ENCODE measurements around the gene LTBP1. TPM values are rescaled to one million over a fixed set of nuclear protein-coding genes. Genes with fewer than 3 reads are reported as not detected.
"Not testable (repeated sequence)": the region's sequence is repeated elsewhere in the genome, so short reads cannot be mapped to it uniquely, and the experiment has no call there.

The LTBP1 gene
- total RNA-seq, 1 donor from 2014 or later: 48.4 TPM

DNA sequence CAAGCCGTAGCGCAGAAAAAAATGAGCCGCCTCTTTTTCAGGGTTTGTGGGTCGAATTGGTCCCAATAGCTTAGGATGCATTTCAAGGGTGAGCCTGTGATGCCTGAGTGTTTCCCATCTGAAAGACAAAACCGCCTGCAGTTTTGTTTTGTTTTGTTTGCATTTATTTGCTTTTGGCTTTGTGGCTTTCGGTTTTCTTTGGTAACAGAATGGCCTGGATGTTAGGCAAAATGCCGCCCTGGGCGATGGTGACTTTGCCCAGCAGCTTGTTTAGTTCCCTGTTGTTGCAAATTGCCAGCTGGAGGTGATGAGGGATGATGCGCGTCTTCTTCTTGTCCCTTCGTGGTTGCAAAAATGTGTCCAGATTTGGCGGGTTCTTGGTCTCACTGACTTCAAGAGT lies 109.4 kb downstream of the LTBP1 start:
- no peaks in the 10 kb centered on the region for H3K9me3 ChIP-seq
- no peak overlapping the region for H3K27ac ChIP-seq
- DNase-seq (ENCODE audit: extremely low spot score in 2 of 2): no peak
- TF ChIP-seq POLR2AphosphoS5 (IDR thresholded peaks at IDR 0.05; ENCODE audit: insufficient read depth in 1 of 2, low read depth in 1 of 2): no peak
- no peak for TF ChIP-seq POLR2A (IDR thresholded peaks at IDR 0.05)
- TF ChIP-seq, protein P1, sequence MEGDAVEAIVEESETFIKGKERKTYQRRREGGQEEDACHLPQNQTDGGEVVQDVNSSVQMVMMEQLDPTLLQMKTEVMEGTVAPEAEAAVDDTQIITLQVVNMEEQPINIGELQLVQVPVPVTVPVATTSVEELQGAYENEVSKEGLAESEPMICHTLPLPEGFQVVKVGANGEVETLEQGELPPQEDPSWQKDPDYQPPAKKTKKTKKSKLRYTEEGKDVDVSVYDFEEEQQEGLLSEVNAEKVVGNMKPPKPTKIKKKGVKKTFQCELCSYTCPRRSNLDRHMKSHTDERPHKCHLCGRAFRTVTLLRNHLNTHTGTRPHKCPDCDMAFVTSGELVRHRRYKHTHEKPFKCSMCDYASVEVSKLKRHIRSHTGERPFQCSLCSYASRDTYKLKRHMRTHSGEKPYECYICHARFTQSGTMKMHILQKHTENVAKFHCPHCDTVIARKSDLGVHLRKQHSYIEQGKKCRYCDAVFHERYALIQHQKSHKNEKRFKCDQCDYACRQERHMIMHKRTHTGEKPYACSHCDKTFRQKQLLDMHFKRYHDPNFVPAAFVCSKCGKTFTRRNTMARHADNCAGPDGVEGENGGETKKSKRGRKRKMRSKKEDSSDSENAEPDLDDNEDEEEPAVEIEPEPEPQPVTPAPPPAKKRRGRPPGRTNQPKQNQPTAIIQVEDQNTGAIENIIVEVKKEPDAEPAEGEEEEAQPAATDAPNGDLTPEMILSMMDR (IDR thresholded peaks at IDR 0.05): no peak
- H3K36me3 ChIP-seq: no peaks in the 10 kb centered on the region
- intact Hi-C loops (cut with DNase I): no loop called here
- no peak overlapping the region for H3K4me3 ChIP-seq
- H3K27me3 ChIP-seq: no peaks in the 10 kb centered on the region
- H3K4me1 ChIP-seq: peaks cover 6% of the 10 kb centered on the region

DNA sequence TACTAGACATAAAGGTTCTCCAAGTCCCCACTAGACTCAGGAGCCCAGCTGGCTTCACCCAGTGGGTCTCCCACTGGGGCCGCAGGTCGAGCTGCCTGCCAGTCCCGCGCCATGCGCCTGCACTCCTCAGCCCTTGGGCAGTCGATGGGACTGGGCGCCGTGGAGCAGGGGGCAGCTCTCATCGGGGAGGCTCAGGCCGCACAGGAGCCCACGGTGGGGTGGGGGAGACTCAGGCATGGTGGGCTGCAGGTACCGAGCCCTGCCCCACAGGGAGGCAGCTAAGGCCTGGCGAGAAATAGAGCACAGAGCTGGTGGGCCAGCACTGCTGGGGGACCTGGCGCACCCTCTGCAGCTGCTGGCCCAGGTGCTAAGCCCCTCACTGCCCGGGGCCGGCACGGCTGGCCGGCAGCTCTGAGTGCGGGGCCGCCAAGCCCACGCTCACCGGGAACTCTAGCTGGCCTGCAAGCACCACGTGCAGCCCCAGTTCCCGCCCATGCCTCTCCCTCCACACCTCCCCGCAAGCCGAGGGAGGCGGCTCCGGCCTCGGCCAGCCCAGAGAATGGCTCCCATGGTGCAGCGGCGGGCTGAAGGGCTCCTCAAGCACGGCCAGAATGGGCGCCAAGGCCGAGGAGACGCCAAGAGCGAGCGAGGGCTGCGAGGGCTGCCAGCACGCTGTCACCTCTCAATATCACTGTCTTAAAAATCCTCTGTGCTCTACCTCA lies 110.7 kb downstream of the LTBP1 start:
- H3K4me1 ChIP-seq; H3K9me3 ChIP-seq; DNase-seq (ENCODE audit: extremely low spot score in 2 of 2); H3K27ac ChIP-seq; intact Hi-C loops (cut with DNase I); H3K36me3 ChIP-seq; H3K27me3 ChIP-seq; H3K4me3 ChIP-seq: not testable (repeated sequence)

DNA sequence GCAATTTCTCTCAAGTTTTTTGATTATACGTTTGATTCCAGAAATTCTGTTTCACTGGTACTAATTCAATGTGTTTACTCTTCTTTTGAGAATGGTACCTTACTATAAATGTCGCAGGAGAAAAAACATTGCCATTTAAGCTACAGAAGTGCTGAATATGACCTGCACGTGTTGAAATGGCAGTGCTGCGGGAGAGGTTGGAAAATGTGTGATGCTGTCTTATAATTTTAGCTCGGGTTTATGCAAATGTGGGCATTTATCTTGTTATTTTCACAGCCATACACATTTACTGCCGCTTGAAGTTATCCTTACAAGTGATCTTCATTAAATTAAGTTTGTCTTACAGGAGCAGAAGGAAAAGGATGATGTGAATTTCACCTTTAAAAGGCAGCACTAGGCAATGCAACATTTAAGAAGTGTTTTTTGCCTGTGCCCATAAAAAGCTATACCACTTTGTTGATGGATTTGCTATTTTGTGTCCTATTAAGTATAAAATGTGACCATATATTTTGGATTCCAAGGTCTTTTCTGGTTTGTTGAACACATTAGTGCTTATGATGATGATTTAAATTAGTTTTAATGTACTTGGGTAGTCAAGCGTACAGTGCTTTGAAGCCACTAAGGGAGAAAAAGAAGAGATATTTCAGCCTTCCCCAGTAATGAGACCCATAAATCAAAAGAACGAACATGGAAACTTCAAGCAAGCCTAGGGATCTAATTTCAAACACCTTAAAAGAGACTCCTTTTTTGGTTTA lies 112.1 kb downstream of the LTBP1 start:
- Histone ChIP-seq H3K4me1 (no peaks in the 10 kb centered on the region), H3K27ac (no peak overlapping the region), H3K27me3 (no peaks in the 10 kb centered on the region), H3K36me3 (no peaks in the 10 kb centered on the region), H3K4me3 (no peak overlapping the region), H3K9me3 (no peaks in the 10 kb centered on the region)
- TF ChIP-seq, protein P1 (IDR thresholded peaks at IDR 0.05): no peak
- no peak for TF ChIP-seq POLR2AphosphoS5 (IDR thresholded peaks at IDR 0.05; ENCODE audit: insufficient read depth in 1 of 2, low read depth in 1 of 2)
- no peak for DNase-seq (ENCODE audit: extremely low spot score in 2 of 2)
- intact Hi-C loops (cut with DNase I): no loop called here

DNA sequence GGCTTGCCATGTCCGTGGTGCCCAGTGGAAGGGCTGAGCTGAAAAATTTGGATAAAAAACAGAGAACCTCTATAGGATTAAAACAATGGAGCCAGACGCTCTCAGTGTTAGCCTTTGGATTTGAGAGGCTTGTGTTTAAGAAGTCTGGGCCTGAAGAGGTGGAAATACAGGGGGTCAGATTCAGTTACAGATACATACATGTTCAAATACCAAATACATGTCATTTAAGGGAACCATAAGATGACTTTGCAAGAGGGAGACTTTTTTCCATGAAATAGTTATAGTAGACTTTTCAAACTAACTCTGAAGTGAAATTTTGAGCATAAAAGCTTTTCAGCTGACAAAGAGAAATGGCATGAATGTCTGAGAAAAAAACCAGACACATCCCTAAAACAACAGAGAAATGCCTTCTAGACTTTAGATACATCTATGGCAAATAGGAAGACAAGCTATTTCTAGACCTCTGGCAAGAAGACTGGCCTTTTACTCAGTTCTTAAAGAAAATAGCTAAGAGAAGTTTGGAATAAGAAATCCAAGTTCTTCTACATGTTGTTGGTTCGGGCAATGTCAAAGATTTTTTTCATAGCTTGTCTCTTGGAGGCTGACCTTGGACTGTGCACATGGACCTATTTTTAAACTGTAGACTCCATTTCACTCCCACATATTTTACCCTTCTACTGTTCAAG lies 112.9 kb downstream of the LTBP1 start:
- H3K27ac ChIP-seq: no peak overlapping the region
- intact Hi-C loops (cut with DNase I): no loop called here

DNA sequence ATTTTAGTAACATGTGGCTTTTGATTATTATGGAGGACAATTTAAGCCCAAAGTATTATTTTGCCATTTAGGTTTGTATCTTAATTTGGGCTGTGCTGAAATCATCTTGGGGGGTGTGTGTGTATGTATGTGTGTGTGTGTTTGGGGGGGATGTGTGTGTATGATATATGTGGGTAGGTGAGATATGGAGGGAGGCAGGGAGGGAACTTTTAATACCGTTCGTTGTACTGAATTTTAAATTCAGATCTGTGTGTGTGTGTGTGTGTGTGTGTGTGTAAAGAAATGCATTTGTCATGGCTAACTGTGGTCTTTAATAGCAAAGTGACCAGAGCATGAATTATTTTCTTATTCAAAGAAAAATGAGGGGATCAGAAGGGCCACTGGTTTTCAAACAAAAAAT lies 113.7 kb downstream of the LTBP1 start:
- intact Hi-C loops (cut with DNase I): no loop called here
- no peak overlapping the region for H3K27ac ChIP-seq
- no peaks in the 10 kb centered on the region for H3K4me1 ChIP-seq
- H3K4me3 ChIP-seq: no peak overlapping the region
- no peaks in the 10 kb centered on the region for H3K27me3 ChIP-seq
- no peak for DNase-seq (ENCODE audit: extremely low spot score in 2 of 2)
- no peak for TF ChIP-seq POLR2A (IDR thresholded peaks at IDR 0.05)
- TF ChIP-seq, protein P1 (IDR thresholded peaks at IDR 0.05): no peak
- TF ChIP-seq POLR2AphosphoS5 (IDR thresholded peaks at IDR 0.05; ENCODE audit: insufficient read depth in 1 of 2, low read depth in 1 of 2): no peak
- H3K9me3 ChIP-seq: no peaks in the 10 kb centered on the region
- no peaks in the 10 kb centered on the region for H3K36me3 ChIP-seq

More for the DNA sequence above, 112.9 kb downstream of the LTBP1 start:
- no peak for DNase-seq (ENCODE audit: extremely low spot score in 2 of 2)
- Histone ChIP-seq H3K4me3 (no peak overlapping the region), H3K9me3 (no peaks in the 10 kb centered on the region), H3K4me1 (no peaks in the 10 kb centered on the region), H3K27me3 (no peaks in the 10 kb centered on the region), H3K36me3 (no peaks in the 10 kb centered on the region)
- TF ChIP-seq, protein P1 (IDR thresholded peaks at IDR 0.05): no peak
- TF ChIP-seq POLR2AphosphoS5 (IDR thresholded peaks at IDR 0.05; ENCODE audit: insufficient read depth in 1 of 2, low read depth in 1 of 2) (no peak), POLR2A (IDR thresholded peaks at IDR 0.05) (no peak)

Measured in vagina (tissue), 2 donors.